ENCODE results near the gene CNR1.

The CNR1 gene

GRCh38 chr6:88141561-88142296, 24.4 kb downstream of the CNR1 start:
- TF ChIP-seq ZBTB7A (IDR thresholded peaks at IDR 0.05; ENCODE audit: low read depth) (no peak), TCF12 (IDR thresholded peaks at IDR 0.05; ENCODE audit: low read depth) (no peak), EGR1 (IDR thresholded peaks at IDR 0.05) (no peak), TAF1 (IDR thresholded peaks at IDR 0.05; ENCODE audit: low read depth) (no peak), RAD21 (IDR thresholded peaks at IDR 0.05; ENCODE audit: low read depth) (no peak), TEAD4 (IDR thresholded peaks at IDR 0.05) (no peak), EP300 (IDR thresholded peaks at IDR 0.05; ENCODE audit: borderline replicate concordance) (no peak), CREB1 (IDR thresholded peaks at IDR 0.05; ENCODE audit: low read depth) (no peak), USF1 (IDR thresholded peaks at IDR 0.05) (no peak), NFIC (IDR thresholded peaks at IDR 0.05) (no peak), REST (IDR thresholded peaks at IDR 0.05; ENCODE audit: low read depth) (no peak)

- TF ChIP-seq EP300 (IDR thresholded peaks at IDR 0.05; ENCODE audit: borderline replicate concordance): no peak
- TF ChIP-seq FOXM1 (IDR thresholded peaks at IDR 0.05; ENCODE audit: borderline replicate concordance, low read depth): no peak
Observed at GRCh38 chr6:88137915-88138314, 28.2 kb downstream of the CNR1 start.

- TF ChIP-seq RAD21 (IDR thresholded peaks at IDR 0.05; ENCODE audit: low read depth) (no peak), YY1 (IDR thresholded peaks at IDR 0.05; ENCODE audit: low read depth) (no peak), REST (IDR thresholded peaks at IDR 0.05; ENCODE audit: low read depth) (no peak), USF1 (IDR thresholded peaks at IDR 0.05) (no peak), MAX (IDR thresholded peaks at IDR 0.05) (no peak), TCF12 (IDR thresholded peaks at IDR 0.05; ENCODE audit: low read depth) (no peak), FOXM1 (IDR thresholded peaks at IDR 0.05; ENCODE audit: borderline replicate concordance, low read depth) (no peak), ZBTB7A (IDR thresholded peaks at IDR 0.05; ENCODE audit: low read depth) (no peak), CREB1 (IDR thresholded peaks at IDR 0.05; ENCODE audit: low read depth) (no peak), TEAD4 (IDR thresholded peaks at IDR 0.05) (no peak)
Observed at GRCh38 chr6:88135578-88136114, 30.5 kb downstream of the CNR1 start.

- TF ChIP-seq MAX (IDR thresholded peaks at IDR 0.05): no peak
- TF ChIP-seq YY1 (IDR thresholded peaks at IDR 0.05; ENCODE audit: low read depth): no peak
- TF ChIP-seq EP300 (IDR thresholded peaks at IDR 0.05; ENCODE audit: borderline replicate concordance): no peak
- TF ChIP-seq NFIC (IDR thresholded peaks at IDR 0.05): no peak
- TF ChIP-seq EGR1 (IDR thresholded peaks at IDR 0.05): no peak
- no peak for TF ChIP-seq RAD21 (IDR thresholded peaks at IDR 0.05; ENCODE audit: low read depth)
- TF ChIP-seq TAF1 (IDR thresholded peaks at IDR 0.05; ENCODE audit: low read depth): no peak
- TF ChIP-seq REST (IDR thresholded peaks at IDR 0.05; ENCODE audit: low read depth): no peak
- no peak for TF ChIP-seq FOXM1 (IDR thresholded peaks at IDR 0.05; ENCODE audit: borderline replicate concordance, low read depth)
- TF ChIP-seq TCF12 (IDR thresholded peaks at IDR 0.05; ENCODE audit: low read depth): no peak
- TF ChIP-seq USF1 (IDR thresholded peaks at IDR 0.05): no peak
- no peak for TF ChIP-seq TEAD4 (IDR thresholded peaks at IDR 0.05)
- no peak for TF ChIP-seq ZBTB7A (IDR thresholded peaks at IDR 0.05; ENCODE audit: low read depth)
- TF ChIP-seq CREB1 (IDR thresholded peaks at IDR 0.05; ENCODE audit: low read depth): no peak
- TF ChIP-seq CEBPB (IDR thresholded peaks at IDR 0.05): no peak
Observed at GRCh38 chr6:88134575-88134974, 31.6 kb downstream of the CNR1 start.
